GM19438 (cell line): ENCODE measurements around the gene OR2AP1.
"Not testable (repeated sequence)": the region's sequence is repeated elsewhere in the genome, so short reads cannot be mapped to it uniquely, and the experiment has no call there.

Experiments
- ATAC-seq: cut with Tn5 transposase; IDR thresholded peaks from one replicate; pipeline ENCODE4 v1.9.1; 2021; ENCODE audit warnings: low read depth; ENCODE audit not compliant: unreplicated experiment

Gene OR2AP1

DNA sequence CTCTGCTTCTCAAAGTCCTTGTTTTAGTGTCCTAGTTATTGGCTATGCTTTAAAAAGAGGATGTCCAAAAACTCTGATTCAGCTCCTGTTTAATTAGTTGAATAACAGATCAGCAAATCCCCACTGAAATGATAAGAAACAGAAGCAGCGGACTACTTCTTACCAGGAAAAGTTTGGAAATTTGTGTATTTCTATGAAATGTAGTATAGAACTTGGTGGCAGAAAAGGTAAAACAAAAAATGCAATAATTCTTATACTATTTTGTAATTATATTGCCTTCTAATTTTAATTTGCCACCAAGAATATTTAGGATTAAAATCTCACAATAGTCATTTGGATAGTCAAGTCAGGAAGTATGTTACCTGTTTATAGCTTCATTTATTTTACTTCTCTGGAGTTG, at the start of gene OR2AP1:
TSS of gene OR2AP1 (plus strand) at position 301 of the 400 bp plus-strand sequence. CDS start 1,947 bp downstream, outside the sequence.
- ATAC-seq = no peak

DNA sequence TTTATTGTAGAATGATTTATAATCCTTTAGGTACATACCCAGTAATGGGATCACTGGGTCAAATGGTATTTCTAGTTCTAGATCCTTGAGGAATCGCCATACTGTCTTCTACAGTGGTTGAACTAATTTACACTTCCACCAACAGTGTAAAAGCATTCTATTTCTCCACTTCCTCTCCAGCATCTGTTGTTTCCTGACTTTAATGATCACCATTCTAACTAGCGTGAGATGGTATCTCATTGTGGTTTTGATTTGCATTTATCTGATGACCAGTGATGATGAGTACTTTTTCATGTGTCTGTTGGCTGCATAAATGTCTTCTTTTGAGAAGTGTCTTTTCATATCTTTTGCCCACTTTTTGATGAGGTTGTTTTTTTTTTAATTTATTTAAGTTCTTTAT, 24.0 kb upstream of the OR2AP1 start:
- ATAC-seq = not testable (repeated sequence)

DNA sequence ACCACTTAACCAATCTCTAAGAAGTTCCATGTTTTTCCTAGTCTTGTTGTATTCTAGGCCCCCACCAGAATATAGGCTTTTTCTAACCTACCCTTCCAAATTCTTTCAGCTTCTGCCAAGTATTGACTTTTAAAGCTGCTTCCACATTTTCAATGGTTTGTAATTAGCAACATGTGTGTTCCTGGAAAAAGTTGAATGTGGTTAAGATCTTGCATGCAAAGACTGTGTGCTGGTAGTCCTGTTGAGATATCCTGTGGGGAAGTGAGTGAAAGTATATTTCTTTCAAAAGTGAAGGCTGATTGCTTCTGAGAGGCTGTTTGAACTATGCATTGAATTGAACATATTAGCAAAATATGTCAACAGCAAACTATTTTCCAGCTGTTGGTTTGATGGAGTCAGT, 23.5 kb upstream of the OR2AP1 start:
- no peak for ATAC-seq

GRCh38 chr12:55549302-55549701, 23.0 kb upstream of the OR2AP1 start, which contains the start of gene OR6C4:
Gene OR6C4 (plus strand): TSS chr12:55549602. CDS start chr12:55551227, 1,625 bp downstream.
- no peak for ATAC-seq

DNA sequence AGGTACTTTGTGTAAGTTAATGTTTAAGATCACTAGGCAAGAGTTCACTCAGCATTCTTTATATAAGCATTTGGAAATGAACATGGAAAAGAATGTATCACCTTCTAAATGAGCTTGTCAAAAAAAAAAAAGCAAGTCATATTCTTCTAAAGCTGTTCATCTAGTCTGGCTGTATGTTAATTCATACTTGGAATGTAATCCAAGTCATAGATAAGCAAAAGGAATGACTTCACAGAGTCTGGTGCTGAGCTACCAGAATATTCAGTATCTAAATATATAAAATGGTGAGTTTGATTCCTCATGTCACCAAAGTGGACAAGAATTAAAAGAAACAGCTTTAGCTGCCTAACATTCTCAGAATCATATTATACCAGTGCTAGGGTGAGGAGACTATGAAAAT, 18.0 kb upstream of the OR2AP1 start:
- no peak for ATAC-seq

GRCh38 chr12:55570060-55570459, 2.2 kb upstream of the OR2AP1 start:
- ATAC-seq = not testable (repeated sequence)

DNA sequence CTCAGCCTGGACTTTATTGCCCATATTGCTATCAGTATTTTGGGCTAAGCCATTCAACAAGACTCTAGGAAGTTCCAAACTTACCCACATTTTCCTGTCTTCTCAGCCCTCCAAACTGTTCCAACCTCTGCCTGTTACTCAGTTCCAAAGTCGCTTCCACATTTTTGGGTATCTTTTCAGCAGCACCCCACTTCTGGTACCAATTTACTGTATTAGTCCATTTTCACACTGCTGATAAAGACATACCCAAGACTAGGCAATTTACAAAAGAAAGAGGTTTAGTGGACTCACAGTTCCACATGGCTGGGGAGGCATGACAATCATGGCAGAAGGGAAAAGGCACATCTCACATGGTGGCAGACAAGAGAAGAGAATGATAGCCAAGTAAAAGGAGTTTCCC, 1.6 kb upstream of the OR2AP1 start:
- not testable (repeated sequence) for ATAC-seq

DNA sequence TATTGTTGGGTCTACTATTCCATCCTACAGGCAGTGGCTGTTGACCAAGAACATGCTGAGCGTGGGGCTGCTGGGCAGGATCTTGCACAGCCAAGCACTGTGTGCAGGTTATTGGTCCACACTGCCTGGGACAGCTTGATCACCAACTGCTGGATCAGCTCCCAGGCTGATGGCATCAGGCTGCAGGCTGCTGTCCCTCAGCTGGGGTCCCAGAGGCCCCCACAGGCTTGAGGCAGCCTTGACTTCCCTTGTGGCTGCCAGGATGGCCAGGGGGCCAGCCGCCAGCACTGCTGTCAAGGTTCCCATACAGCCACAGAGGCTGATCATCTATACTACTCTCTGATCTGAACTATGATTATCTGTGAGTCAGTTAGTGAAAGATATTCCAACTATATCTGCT, 9.8 kb downstream of the OR2AP1 start:
- no peak for ATAC-seq

GRCh38 chr12:55585817-55586216, 13.5 kb downstream of the OR2AP1 start:
- no peak for ATAC-seq

DNA sequence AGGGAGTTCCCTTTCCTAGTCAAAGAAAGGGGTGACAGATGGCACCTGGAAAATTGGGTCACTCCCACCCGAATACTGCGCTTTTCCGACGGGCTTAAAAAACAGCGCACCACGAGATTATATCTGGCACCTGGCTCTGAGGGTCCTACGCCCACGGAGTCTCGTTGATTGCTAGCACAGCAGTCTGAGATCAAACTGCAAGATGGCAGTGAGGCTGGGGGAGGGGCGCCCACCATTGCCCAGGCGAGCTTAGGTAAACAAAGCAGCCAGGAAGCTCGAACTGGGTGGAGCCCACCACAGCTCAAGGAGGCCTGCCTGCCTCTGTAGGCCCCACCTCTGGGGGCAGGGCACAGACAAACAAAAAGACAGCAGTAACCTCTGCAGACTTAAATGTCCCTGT, 17.9 kb downstream of the OR2AP1 start:
- ATAC-seq = not testable (repeated sequence)

- ATAC-seq = no peak
Observed at GRCh38 chr12:55607821-55608594, 35.7 kb downstream of the OR2AP1 start.

DNA sequence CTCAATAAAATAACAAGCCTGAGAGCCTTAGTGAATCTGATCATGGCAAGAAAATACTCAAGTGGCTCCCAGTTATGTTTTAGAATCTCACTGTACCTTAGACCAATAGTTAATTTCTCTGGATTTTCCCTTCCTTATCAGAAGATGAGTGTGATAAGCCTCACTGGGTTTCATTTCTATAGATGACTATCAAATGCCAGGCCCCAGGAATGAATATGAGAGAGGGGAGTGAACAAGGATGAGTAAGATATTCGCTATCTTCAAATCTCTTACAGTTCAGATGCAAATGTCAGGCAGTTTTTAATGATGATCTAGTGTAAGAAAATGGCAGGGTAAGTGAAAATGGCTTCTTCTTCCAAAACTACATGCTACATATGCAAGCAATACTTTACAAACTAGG, 38.3 kb downstream of the OR2AP1 start:
- ATAC-seq = no peak

GRCh38 chr12:55612646-55613045, 40.4 kb downstream of the OR2AP1 start:
- no peak for ATAC-seq

DNA sequence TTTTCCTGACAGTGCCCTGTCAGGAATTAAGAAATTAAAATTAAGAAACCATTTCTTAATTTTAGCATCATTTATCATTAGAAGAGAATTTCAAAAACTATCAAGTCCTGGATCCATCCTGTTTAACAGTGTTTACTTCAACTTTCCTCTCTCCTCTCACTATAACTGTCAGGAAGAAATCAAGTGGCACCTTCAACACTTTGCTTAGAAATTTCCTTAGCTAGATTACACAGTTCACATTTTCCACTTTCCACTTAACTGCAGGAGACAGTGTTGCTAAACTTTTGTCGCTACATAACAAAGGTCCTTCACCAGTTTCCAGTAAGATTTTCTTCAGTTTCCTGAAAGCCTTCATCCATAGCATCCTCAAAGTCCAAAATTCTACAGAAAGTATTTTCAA, 42.5 kb downstream of the OR2AP1 start:
- no peak for ATAC-seq

DNA sequence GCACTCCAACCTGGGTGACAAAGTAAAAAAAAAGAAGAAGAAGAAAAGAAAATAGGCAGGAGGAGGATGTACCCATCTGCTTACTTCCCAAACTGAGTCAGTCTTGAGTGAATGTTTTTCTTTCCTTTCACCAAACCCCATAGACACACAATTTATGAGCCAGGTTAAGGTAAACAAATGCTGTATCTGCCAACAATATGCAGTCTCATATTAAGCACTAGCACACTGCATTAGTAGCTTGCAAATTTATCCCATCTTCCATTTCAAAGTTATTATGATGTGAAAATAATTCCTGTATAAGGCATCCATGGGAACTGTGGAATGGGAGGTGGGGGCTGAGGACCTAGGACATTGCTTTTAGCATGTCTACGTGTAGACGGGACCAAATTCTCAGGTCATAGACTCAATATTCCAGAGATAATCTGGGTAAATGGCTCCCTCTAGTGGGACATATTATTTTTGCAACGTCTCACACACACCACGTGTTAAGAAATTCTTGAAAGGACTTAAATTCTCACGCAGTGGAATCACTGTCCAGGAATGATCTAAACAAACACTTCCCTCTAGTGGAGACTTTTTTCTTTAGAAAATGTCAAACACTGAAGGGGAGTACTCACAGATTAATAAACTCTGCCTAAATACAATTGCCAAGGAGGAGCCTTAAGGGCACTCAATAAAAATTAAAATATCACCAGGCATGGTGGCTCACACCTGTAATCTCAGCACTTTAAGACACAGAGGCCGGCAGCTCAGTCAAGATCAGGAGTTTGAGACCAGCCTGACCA, 47.3 kb downstream of the OR2AP1 start:
- ATAC-seq = peak; percentile 92

DNA sequence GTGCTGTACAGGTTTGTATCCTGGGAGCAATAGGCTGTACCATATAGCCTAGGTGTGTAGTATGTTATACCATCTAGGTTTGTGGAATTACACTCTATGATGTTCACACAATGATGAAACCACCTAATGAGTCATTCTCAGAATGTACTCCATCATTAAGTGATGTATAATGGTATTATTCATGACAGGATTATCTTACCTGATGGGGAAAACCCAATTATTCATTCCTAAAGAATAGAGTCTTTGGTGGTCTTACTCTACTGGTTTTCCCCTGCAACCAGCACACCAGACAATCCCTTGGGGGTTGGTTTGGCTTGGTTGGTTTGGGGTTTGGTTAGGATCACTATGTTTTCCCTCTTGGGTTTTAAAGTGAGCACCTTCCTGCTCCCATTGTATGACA, 51.8 kb downstream of the OR2AP1 start:
- no peak for ATAC-seq
